Activated T-helper 17 cell treated with anti-CD3 and anti-CD28 coated beads, Interleukin-2, amount 50 U/mL, for 72 hours (primary cell): ENCODE results near the gene KRT9. TPM values are rescaled to one million over a fixed set of nuclear protein-coding genes. Genes with fewer than 3 reads are reported as not detected.

Source experiments
- ATAC-seq: fragments of 150-1000 bp; cut with Tn5 transposase; replicated peaks from 2 replicates; pipeline ENCODE4 v1.10.0; 2021; ENCODE audit warnings: mild to moderate bottlenecking, moderate library complexity
- H3K27ac Mint-ChIP-seq: one replicate; pipeline ENCODE4 v1.8.0; 2022; ENCODE audit warnings: mixed read lengths
- H3K27me3 Mint-ChIP-seq: one replicate; pipeline ENCODE4 v1.8.0; 2022; ENCODE audit warnings: mixed read lengths
- H3K36me3 Mint-ChIP-seq: one replicate; pipeline ENCODE4 v1.8.0; 2022; ENCODE audit warnings: low read depth, mild to moderate bottlenecking, mixed read lengths
- H3K4me1 Mint-ChIP-seq: one replicate; pipeline ENCODE4 v1.8.0; 2022; ENCODE audit warnings: mixed read lengths
- H3K4me3 Mint-ChIP-seq: one replicate; pipeline ENCODE4 v1.8.0; 2022; ENCODE audit warnings: mild to moderate bottlenecking, mixed read lengths
- H3K9me3 Mint-ChIP-seq: one replicate; pipeline ENCODE4 v1.8.0; 2022; ENCODE audit warnings: mixed read lengths
- total RNA-seq, 2 donors: library from RNA; stranded (reverse); gene quantifications; one replicate each; pipeline ENCODE4 v1.2.3, GENCODE V29; 2022

KRT9 gene
- total RNA-seq, 2 donors from 2014 or later, result not detected

DNA sequence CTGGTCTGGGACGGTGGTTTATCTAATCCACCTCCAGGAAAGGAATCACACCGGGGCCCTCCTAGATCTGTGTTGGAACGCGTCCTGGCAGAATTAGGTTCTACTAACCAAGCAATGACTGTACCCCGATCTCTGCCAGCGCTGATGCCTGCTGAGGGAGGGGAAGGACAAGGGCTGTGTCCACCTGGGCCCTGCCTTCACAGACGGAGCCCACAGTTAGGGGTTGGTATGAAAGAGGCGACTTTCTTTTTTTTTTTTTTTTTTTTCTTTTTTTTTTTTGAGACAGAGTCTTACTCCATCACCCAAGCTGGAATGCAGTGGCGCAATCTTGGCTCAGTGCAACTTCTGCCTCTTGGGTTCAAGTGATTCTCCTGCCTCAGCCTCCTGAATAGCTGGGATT is 33.9 kb downstream of the KRT9 start:
- Mint-ChIP-seq H3K36me3 (no peaks in the 10 kb centered on the region), H3K4me3 (no peak overlapping the region), H3K27me3 (peaks cover 7% of the 10 kb centered on the region)

DNA sequence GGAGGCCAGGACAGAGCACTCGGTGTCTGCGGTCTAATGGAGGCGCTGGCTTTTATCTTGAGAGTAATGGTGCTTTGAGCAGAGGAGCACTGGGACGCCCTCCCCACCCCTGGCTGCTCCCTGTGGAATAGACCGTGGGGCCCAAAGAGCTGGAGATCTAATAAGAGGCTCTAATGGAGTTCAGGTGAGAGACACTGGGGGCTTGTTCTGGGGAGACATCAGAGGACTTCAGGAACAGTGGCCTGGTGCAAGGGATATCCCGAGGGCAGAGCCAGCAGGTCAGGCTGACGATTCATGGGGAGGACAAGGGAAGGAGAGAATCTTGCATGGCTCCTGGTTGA is 34.3 kb downstream of the KRT9 start:
- H3K27me3 Mint-ChIP-seq, result peaks cover 11% of the 10 kb centered on the region
- H3K4me3 Mint-ChIP-seq, result no peak overlapping the region
- H3K9me3 Mint-ChIP-seq, result no peaks in the 10 kb centered on the region
- ATAC-seq, result no peak
- H3K4me1 Mint-ChIP-seq, result no peaks in the 10 kb centered on the region
- H3K27ac Mint-ChIP-seq, result no peak overlapping the region
- no peaks in the 10 kb centered on the region for H3K36me3 Mint-ChIP-seq

More for the DNA sequence above, 33.9 kb downstream of the KRT9 start:
- no peak for ATAC-seq
- no peaks in the 10 kb centered on the region for H3K9me3 Mint-ChIP-seq
- no peak overlapping the region for H3K27ac Mint-ChIP-seq
- no peaks in the 10 kb centered on the region for H3K4me1 Mint-ChIP-seq

DNA sequence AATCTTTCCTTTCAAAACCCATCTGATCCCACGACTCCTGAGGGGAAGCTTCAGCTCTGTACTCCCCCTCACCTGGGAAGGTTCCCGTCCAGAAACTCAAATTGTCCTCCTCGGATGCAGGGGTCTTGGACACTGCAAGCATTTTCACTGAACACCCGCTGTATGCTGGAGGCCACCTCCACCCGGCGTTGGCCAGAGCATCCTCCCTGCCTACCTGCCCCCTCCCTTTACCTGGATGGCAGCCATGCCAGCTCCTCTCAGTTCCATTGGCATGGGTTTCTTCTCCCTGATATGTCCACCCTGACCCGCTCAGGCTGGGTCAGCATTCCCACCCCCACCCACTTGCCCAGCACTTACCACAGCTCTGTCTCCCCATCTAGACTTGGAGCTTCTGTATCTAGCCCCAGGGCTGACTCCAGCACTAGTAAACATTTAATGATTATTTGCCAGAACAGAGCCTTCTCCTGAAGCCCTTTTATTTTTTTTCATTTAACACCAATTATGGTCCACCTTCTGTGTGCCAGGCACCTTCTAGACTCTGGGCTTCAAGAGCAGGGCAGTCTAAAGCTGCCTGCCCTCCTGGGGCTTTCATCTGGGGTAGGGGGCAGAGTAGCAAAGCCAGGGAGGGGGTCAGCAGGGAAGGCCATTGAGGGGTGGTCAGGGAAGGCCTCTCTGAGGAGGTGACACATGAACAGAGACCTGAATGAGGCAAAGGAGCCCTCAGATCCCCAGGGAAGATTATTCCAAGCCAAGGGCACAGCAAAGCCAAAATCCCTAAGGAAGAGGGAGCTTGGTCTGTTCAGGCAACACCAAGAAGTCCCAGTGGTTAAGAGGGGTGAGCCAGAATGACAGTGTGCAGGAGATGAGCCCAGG is 34.9 kb downstream of the KRT9 start:
- H3K27me3 Mint-ChIP-seq, result peaks cover 16% of the 10 kb centered on the region
- no peaks in the 10 kb centered on the region for H3K36me3 Mint-ChIP-seq
- H3K4me1 Mint-ChIP-seq, result no peaks in the 10 kb centered on the region
- ATAC-seq, result no peak
- H3K4me3 Mint-ChIP-seq, result no peak overlapping the region
- H3K9me3 Mint-ChIP-seq, result no peaks in the 10 kb centered on the region
- H3K27ac Mint-ChIP-seq, result peak overlapping the region; percentile 7

DNA sequence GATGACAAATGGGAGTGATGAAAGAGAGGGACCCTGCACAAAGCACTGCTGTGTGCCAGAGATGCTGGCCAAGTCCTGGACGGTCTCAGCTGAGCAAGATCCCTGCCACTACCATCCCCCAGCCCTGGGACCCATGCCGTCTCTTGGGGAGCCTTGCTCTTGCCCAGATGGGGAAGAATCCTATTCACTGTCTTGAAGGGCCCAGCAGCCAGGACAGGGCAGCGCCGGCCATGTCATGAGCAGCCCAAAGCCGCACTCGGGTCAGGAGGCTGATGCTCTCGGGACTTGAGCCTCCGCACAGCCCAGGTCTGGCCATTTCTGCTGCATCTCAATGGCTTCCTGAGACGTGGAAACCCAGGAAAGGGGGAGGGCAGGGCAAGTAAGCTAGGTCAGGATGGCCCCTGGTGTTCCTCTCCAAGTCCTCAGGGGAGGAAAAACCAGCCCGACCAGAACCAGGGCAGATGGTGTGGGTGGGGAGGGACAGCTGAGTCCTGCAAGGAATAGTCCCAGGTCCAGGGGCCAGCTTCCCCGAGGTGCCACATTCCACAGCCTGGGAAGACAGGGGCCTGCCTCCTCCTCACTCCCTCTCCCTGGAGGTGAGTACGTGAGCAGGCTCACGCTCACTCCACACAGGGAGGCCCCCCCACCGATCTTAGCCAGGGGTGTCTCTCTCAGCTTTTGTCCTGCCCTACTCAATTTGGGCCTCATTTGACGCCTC is 35.9 kb downstream of the KRT9 start:
- H3K4me3 Mint-ChIP-seq, result no peak overlapping the region
- no peak for ATAC-seq
- H3K27ac Mint-ChIP-seq, result no peak overlapping the region
- H3K4me1 Mint-ChIP-seq, result no peaks in the 10 kb centered on the region
- no peaks in the 10 kb centered on the region for H3K36me3 Mint-ChIP-seq
- peaks cover 26% of the 10 kb centered on the region for H3K27me3 Mint-ChIP-seq
- H3K9me3 Mint-ChIP-seq, result no peaks in the 10 kb centered on the region

DNA sequence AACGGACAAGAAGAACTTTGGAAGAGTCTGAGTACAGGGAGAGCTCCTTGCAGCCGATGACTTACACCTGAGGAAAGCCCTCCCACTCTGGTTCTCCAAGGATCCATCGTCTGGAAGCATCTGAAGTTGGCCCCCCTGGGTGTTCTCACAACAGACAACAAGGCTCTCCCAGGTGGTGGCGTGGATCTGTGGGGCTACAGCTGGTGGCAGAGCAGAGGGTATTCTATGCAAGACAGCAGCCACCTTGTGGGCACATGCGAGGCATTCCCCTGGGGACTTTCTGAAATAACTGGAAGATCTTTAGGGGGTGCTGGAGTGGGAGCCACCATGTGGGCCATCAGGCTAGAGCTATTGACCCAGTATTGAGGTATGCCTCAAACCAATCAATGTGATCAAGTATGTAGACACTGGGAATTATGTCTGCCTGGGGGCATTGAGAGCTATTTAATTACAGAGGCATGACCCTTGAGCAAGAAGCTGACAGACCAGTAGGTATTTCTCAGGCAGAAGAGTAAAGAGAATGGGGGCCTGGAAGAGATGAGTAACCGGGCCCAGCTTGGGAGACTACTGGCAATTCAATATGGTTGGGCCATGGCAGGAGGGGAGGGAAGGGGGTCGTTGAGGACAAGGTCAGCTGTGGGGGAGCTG is 36.8 kb downstream of the KRT9 start:
- Mint-ChIP-seq H3K4me1 (no peaks in the 10 kb centered on the region), H3K27ac (no peak overlapping the region), H3K27me3 (peaks cover 27% of the 10 kb centered on the region), H3K9me3 (no peaks in the 10 kb centered on the region), H3K36me3 (no peaks in the 10 kb centered on the region), H3K4me3 (no peak overlapping the region)
- no peak for ATAC-seq

DNA sequence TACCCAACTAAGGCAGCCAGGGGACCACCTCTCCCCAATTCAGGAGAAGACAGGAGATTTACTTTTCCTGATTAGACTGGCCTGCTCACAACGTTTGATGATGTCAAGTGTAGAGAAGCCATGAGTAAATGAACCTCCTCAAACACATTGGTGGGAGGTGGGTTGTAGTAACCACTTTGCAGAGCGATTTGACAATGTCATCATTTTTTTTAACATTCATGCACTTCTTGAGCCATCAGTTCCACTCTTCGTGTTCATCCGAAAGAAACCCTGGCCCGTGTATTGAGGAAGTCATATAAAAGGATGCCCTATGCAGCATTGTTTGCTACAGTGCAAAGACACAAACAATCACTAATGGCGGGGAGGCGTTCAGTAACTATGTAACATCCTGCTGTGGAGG is 38.2 kb downstream of the KRT9 start:
- no peaks in the 10 kb centered on the region for H3K9me3 Mint-ChIP-seq
- H3K27me3 Mint-ChIP-seq, result peaks cover 40% of the 10 kb centered on the region
- no peak overlapping the region for H3K27ac Mint-ChIP-seq

DNA sequence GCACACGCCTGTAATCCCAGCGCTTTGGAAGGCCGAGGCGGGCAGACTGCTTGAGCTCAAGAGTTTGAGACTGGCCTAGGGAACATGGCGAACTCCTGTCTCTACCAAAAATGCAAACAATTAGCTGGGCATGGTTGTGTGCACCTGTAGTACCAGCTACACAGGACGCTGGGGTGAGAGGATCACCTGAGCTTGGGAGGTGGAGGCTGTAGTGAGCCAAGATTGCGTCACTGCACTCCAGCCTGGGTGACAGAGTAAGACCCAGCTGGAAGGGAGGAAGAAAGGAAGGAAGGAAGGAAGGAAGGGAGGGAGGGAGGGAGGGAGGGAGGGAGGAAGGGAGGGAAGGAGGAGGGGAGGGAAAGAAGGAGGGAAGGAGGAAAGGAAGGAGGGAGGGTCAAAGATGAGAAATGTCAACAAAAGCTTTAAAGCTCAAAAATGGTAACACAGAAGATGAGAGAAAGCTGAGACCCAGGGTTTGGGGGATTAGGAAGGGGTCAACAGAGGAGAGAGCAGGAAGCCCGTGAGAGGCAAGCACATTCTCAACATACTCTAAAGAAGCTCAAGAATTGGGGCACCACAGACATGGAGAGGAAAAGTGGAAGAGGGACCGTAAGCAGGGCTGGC is 38.8 kb downstream of the KRT9 start:
- H3K4me3 Mint-ChIP-seq, result no peak overlapping the region
- H3K27ac Mint-ChIP-seq, result no peak overlapping the region
- no peaks in the 10 kb centered on the region for H3K36me3 Mint-ChIP-seq
- H3K4me1 Mint-ChIP-seq, result no peaks in the 10 kb centered on the region
- H3K9me3 Mint-ChIP-seq, result no peaks in the 10 kb centered on the region
- peaks cover 44% of the 10 kb centered on the region for H3K27me3 Mint-ChIP-seq
- ATAC-seq, result no peak

More for the DNA sequence above, 38.2 kb downstream of the KRT9 start:
- ATAC-seq, result no peak
- no peaks in the 10 kb centered on the region for H3K36me3 Mint-ChIP-seq
- no peak overlapping the region for H3K4me3 Mint-ChIP-seq
- H3K4me1 Mint-ChIP-seq, result no peaks in the 10 kb centered on the region

DNA sequence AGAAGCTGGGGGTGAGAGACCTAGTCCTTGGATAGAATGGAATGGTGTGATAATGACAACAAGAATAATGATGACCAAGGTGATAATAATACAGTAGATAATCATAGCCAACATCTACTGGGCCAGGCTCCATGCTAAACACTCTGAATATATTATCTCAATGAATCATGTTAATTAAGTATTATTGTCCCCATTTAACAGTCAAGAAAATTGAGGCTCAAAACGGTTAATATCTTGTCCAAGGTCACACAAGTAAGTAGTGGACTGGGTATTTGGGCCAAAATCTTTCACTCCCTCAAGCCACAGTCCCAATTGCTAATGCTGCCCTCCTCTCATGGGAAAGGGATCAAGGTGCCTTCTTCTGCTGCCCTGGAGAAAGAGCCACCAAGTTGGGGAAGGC is 39.9 kb downstream of the KRT9 start:
- no peak overlapping the region for H3K4me3 Mint-ChIP-seq
- H3K27me3 Mint-ChIP-seq, result peaks cover 49% of the 10 kb centered on the region

DNA sequence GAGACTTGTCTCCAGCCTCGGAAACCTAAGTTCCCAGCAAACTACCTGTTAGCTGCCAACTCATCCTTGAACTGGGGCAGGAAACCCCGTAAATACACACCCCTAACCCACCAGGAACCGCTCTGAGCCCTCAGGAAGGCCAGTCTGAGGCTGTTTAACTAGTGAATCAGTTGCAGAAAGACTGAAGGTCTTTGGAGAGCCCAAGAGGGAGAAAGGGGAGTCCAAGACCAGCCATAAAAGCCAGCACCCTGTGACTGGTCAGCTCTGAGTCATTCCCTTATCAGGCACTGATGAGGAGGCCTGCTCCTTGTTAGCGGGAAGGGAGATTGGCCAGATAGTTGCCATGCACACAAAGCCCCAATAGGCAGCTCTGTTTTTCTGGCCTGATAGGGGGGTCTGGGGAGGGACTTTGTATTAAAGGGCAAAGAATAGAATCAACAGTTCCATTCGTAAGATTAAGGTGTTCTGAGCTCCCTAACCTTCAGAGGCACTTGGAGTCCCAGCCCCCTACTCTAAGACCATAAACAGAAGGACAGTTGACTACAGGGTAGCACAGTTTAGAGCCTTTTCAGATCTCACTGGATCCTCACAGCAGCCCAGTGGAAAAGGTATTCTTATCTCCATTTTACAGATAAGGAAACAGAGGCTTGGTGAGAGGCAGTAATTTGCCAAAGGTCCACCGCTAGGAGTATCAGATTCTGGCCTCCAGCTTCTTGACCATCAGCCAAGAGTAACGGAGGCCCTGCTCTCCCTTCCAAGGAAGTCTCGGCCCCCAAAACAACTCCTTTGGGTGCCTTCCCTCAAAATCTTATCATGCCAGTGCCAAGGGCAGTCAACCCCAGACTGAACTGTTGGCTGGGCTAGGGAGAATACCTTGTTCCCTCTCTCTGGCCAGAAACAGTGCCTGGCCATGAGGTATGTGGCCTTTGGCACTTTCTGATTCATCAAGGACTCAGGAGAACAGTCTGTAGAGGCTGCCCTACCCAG is 41.5 kb downstream of the KRT9 start:
- Mint-ChIP-seq H3K9me3 (no peaks in the 10 kb centered on the region), H3K4me1 (no peaks in the 10 kb centered on the region), H3K27me3 (peaks cover 56% of the 10 kb centered on the region), H3K36me3 (no peaks in the 10 kb centered on the region), H3K4me3 (no peak overlapping the region), H3K27ac (no peak overlapping the region)
- ATAC-seq, result no peak

More for the DNA sequence above, 39.9 kb downstream of the KRT9 start:
- Mint-ChIP-seq H3K4me1 (no peaks in the 10 kb centered on the region), H3K9me3 (no peaks in the 10 kb centered on the region), H3K27ac (no peak overlapping the region), H3K36me3 (no peaks in the 10 kb centered on the region)
- ATAC-seq, result no peak

DNA sequence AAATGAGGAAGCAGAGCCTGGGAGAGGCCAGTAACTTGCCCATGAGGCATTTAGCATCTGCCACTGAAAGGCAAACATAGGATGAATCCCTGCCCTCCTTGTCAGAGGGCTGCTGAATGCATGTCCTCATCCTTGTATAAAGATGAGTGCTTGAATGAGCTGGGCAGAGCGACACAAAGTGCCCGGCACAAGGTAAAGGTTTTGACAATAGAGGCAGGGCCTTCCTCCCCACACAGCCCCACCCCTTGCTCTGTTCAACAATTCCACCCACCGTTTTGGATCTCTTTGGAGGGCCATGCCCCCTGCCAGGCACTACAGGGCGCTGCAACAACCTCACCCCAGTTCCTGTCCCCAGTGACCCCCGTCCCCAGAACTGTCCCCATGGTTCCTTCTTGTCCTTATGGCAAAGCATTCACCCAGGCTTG is 42.4 kb downstream of the KRT9 start:
- Mint-ChIP-seq H3K36me3 (no peaks in the 10 kb centered on the region), H3K4me3 (peak overlapping the region; percentile 44), H3K27me3 (peaks cover 56% of the 10 kb centered on the region), H3K27ac (no peak overlapping the region), H3K9me3 (no peaks in the 10 kb centered on the region), H3K4me1 (no peaks in the 10 kb centered on the region)
- ATAC-seq, result no peak

DNA sequence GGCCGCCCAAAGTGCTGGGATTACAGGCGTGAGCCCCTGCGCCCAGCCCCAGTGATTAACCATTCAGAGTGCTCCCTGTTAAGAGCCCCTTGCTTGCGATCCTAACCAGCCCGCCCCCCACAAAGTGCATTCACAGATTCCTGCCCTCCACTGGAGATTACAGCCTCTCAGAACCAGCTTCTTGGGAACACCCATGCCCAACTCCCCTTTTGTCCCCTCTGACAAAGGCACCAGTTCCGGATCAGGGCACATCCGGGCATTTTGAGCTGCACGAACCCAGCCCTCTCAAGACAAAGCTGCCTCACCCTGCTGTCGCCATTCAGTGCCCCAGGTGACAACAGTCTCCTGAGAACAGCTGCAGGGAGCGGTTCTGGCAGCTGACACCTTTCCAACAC is 42.9 kb downstream of the KRT9 start:
- Mint-ChIP-seq H3K4me1 (no peaks in the 10 kb centered on the region), H3K27ac (no peak overlapping the region), H3K9me3 (no peaks in the 10 kb centered on the region), H3K36me3 (no peaks in the 10 kb centered on the region), H3K4me3 (peak overlapping the region; percentile 44), H3K27me3 (peaks cover 56% of the 10 kb centered on the region)
- ATAC-seq, result no peak

DNA sequence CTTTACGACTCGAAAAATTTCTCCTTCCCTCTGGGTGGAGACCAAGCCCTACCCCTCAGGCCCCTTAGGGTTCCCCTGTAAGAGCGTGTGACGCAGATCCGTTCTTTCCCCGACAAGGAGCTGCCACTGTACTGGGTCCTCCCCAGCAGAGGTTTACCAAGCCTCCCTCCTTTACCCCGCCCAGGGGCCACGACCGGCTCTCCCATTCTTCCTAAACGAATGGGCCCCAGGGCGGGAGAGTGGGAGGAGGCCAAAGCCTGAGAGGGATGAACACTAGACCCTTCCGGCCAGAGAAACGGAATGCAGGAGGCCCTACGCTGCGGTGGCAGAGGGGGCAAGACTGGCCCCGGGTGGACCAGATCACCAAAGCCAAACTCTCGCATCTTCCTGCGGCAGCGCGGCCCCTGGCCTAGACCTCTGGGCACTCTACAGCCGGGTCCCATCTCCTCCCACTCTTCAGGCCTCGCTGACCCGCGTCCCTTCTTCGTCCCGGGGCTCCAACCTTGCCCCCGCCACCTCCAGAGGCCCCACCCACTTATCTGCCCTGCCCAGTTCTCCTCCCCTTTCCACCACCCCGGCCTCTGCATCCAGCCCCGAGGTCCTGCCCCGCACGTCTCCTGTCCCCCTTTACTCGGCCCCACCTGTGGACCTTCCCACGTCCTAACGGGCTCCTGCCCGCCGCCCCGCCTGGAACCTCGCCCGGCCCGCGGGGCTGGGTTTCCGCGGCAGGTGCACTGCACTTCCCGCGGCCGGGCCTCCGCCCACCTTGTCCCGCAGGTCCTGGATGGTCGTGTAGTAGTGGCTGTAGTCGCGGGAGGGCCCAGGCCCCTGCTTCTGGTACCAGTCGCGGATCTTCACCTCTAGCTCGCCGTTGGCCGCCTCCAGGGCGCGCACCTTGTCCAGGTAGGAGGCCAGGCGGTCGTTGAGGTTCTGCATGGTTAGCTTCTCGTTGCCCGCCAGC is 44.5 kb downstream of the KRT9 start:
- Mint-ChIP-seq H3K27me3 (peaks cover 44% of the 10 kb centered on the region), H3K9me3 (no peaks in the 10 kb centered on the region), H3K36me3 (no peaks in the 10 kb centered on the region), H3K4me3 (peak overlapping the region; percentile 44), H3K27ac (no peak overlapping the region), H3K4me1 (no peaks in the 10 kb centered on the region)
- ATAC-seq, result no peak

DNA sequence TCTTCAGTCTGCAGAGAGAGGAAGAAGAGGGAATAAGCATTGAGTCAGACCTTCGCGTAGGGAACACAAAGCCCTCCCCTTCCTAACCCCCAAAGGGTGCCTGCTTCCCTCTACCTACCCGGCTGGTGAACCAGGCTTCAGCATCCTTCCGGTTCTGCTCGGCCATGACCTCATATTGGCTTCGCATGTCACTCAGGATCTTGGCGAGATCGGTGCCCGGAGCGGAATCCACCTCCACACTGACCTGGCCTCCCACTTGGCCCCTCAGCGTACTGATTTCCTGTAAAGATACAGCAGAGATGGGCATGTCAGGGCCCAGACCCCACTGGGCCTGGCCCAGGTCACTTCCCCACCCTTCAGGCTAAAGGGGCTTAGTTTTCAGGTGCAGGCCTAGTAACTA is 47.6 kb downstream of the KRT9 start:
- no peak overlapping the region for H3K4me3 Mint-ChIP-seq
- no peaks in the 10 kb centered on the region for H3K36me3 Mint-ChIP-seq
- no peak overlapping the region for H3K27ac Mint-ChIP-seq
- H3K27me3 Mint-ChIP-seq, result peaks cover 21% of the 10 kb centered on the region
- ATAC-seq, result no peak
- H3K9me3 Mint-ChIP-seq, result no peaks in the 10 kb centered on the region
- H3K4me1 Mint-ChIP-seq, result no peaks in the 10 kb centered on the region
